Kidney (tissue), 14 donors: ENCODE measurements around the gene FERMT1. TPM values are rescaled to one million over a fixed set of nuclear protein-coding genes. Genes with fewer than 3 reads are reported as not detected.

Source experiments
- DNase-seq, 5 donors: peaks; one replicate each; pipeline ENCODE4 v3.0.0-alpha.2; 2013 to 2020
- FAIRE-seq: peaks from 2 replicates; lab custom pipeline; 2012; peaks lifted over from hg19 to GRCh38; lab: Jason Lieb, UNC
- H3K27ac ChIP-seq, 2 donors: one replicate each; pipeline ENCODE4 v1.7.0; 2013; ENCODE audit warnings: low read depth in 2 of 2, low read length in 2 of 2, inconsistent platforms in 1 of 2
- H3K27me3 ChIP-seq: one replicate; pipeline ENCODE4 v1.7.1; 2013; ENCODE audit warnings: low read length, inconsistent platforms; ENCODE audit not compliant: control insufficient read depth, insufficient read depth
- H3K36me3 ChIP-seq, 3 donors: one replicate each; pipeline versions ENCODE4 v1.7.0 to v1.7.1; 2013; ENCODE audit warnings: low read length in 3 of 3, control low read depth in 1 of 3, inconsistent platforms in 1 of 3; ENCODE audit not compliant: insufficient read depth in 3 of 3, control insufficient read depth in 2 of 3
- H3K4me1 ChIP-seq, 3 donors: one replicate each; pipeline versions ENCODE4 v1.7.0 to v1.7.1; 2013; ENCODE audit warnings: low read length in 3 of 3, inconsistent platforms in 1 of 3, low read depth in 1 of 3; ENCODE audit not compliant: control insufficient read depth in 2 of 3, insufficient read depth in 2 of 3
- H3K4me3 ChIP-seq, 3 donors: one replicate each; pipeline versions ENCODE4 v1.7.0 to v1.8.1; 2013; ENCODE audit warnings: low read length in 3 of 3, control low read depth in 1 of 3, inconsistent platforms in 1 of 3
- H3K9ac ChIP-seq, 3 donors: one replicate each; pipeline versions ENCODE4 v1.7.0 to v1.7.1; 2013; ENCODE audit warnings: low read length in 3 of 3, control low read depth in 1 of 3, inconsistent platforms in 1 of 3
- H3K9me3 ChIP-seq, 3 donors: one replicate each; pipeline versions ENCODE4 v1.7.0 to v1.7.1; 2013; ENCODE audit warnings: low read length in 3 of 3, control low read depth in 1 of 3, inconsistent platforms in 1 of 3; ENCODE audit not compliant: control insufficient read depth in 2 of 3, insufficient read depth in 1 of 3
- CTCF ChIP-seq: IDR thresholded peaks from 3 replicates; pipeline ENCODE4 v1.5.1; 2012; ENCODE audit warnings: mild to moderate bottlenecking, moderate library complexity, borderline replicate concordance; ENCODE audit not compliant: insufficient read depth; ENCODE audit errors: extremely low read depth
- intact Hi-C: fragments of 100-400 bp; cut with DNase I; formaldehyde crosslinking; loops from one replicate; pipeline ENCODE4 v1.11.1; 2022
- polyA plus RNA-seq: library from polyadenylated mRNA; stranded (reverse); fragments of 350-450 nt; fragmentation: Illumina TruSeq; extraction: RNeasy Lipid Tissue Mini Kit (QIAGEN cat#74804); gene quantifications from one replicate; pipeline ENCODE4 v1.2.3, GENCODE V29; 2014; ENCODE audit warnings: low read depth, low replicate concordance; ENCODE audit not compliant: insufficient read depth
- total RNA-seq: library from RNA; stranded (reverse); fragmentation: NEBNext Ultra II Directional; extraction: Animal tissue kit (Norgen Biotek cat#: 25700); gene quantifications from one replicate; pipeline ENCODE4 v1.2.1, GENCODE V29; 2021
- donor health status: control.
- donor health status: control.
- donor health status: control.
- donor health status: control.
- donor health status: control.
- donor health status: DM: yes; HTN: yes; CAD: no.
- donor health status: Normal renal cell carcinoma (clear cell type).

The FERMT1 gene
- total and polyA plus RNA-seq, 2 donors from 2014 or later, result 0.57 to 2.2 TPM

- FAIRE-seq (no peak), DNase-seq (no peak)
- no peak for TF ChIP-seq CTCF
Observed at GRCh38 chr20:6046432-6046831, 76.4 kb downstream of the FERMT1 start.

GRCh38 chr20:6045566-6045965 is 77.3 kb downstream of the FERMT1 start:
- Histone ChIP-seq H3K4me1 (no peaks in the 10 kb centered on the region), H3K36me3 (peaks cover 0 to 6% (median 0%) of the 10 kb centered on the region in 3 donors), H3K9ac (no peak overlapping the region), H3K9me3 (no peaks in the 10 kb centered on the region), H3K27me3 (no peaks in the 10 kb centered on the region), H3K4me3 (no peak overlapping the region), H3K27ac (no peak overlapping the region)
- FAIRE-seq (no peak), DNase-seq (no peak)
- no peak for TF ChIP-seq CTCF
- intact Hi-C loops, result no loop called here

More at GRCh38 chr20:6046432-6046831, 76.4 kb downstream of the FERMT1 start:
- Histone ChIP-seq H3K4me3 (no peak overlapping the region), H3K9me3 (no peaks in the 10 kb centered on the region), H3K36me3 (peaks cover 0 to under 1% (median 0%) of the 10 kb centered on the region in 3 donors), H3K27ac (no peak overlapping the region), H3K4me1 (peaks cover 0 to 4% (median 0%) of the 10 kb centered on the region in 3 donors), H3K27me3 (no peaks in the 10 kb centered on the region), H3K9ac (no peak overlapping the region)
- intact Hi-C loops, result no loop called here

GRCh38 chr20:6044115-6044514 is 78.7 kb downstream of the FERMT1 start:
- intact Hi-C loops, result no loop called here
- H3K36me3 ChIP-seq, result peaks cover 0 to 9% (median 7%) of the 10 kb centered on the region in 3 donors
- no peak overlapping the region for H3K4me3 ChIP-seq
- no peak overlapping the region for H3K9ac ChIP-seq
- peak in 3 of 5 donors; percentile 21 to 39 (median 31) for DNase-seq
- H3K4me1 ChIP-seq, result no peaks in the 10 kb centered on the region
- TF ChIP-seq CTCF, result no peak
- no peaks in the 10 kb centered on the region for H3K9me3 ChIP-seq
- H3K27me3 ChIP-seq, result no peaks in the 10 kb centered on the region
- FAIRE-seq, result no peak
- H3K27ac ChIP-seq, result no peak overlapping the region

- Histone ChIP-seq H3K4me3 (no peak overlapping the region), H3K27me3 (no peaks in the 10 kb centered on the region), H3K9ac (no peak overlapping the region), H3K27ac (no peak overlapping the region), H3K4me1 (no peaks in the 10 kb centered on the region), H3K36me3 (peaks cover 4 to 28% (median 10%) of the 10 kb centered on the region in 3 donors), H3K9me3 (no peaks in the 10 kb centered on the region)
- DNase-seq (peak in 1 of 5 donors; percentile 38), FAIRE-seq (no peak)
- TF ChIP-seq CTCF, result no peak
- intact Hi-C loops, result no loop called here
Observed at GRCh38 chr20:6041808-6042265, 81.0 kb downstream of the FERMT1 start.
